ENCODE data around the gene OTUD3. TPM values are rescaled to one million over a fixed set of nuclear protein-coding genes. Genes with fewer than 3 reads are reported as not detected.

The OTUD3 gene
- total RNA-seq, 1 donor from 2014 or later: 6.4 TPM

DNA sequence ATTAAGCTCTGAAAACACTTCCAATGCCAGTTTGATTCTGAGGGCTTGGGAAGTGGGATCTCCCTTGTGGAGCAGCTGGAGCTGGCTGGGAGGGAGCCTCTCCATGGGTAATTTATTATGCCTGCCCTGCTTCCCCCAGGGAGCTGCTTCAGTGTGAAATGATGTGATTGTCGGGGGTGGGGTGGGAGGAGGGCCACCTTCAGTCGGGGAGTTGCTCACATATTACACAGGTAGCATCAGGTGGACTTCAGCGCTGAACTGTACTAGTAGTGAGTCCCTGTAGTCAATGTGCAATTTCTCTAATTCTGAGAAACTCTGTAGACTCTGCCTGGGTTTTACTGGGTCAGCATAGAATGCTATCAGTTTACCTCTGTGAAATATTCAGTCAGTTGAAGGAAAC lies 28.5 kb downstream of the OTUD3 start:
- no peak overlapping the region for H3K4me3 Mint-ChIP-seq (ENCODE audit: unreplicated experiment)
- no peak for DNase-seq (ENCODE audit: low spot score)

GRCh38 chr1:19918057-19918456 lies 35.9 kb downstream of the OTUD3 start:
- Mint-ChIP-seq H3K27ac (ENCODE audit: unreplicated experiment) (no peak overlapping the region), H3K9me3 (ENCODE audit: low read depth) (no peaks in the 10 kb centered on the region), H3K4me1 (ENCODE audit: low read depth) (peaks cover 6% of the 10 kb centered on the region), H3K36me3 (ENCODE audit: low read depth) (peaks cover 3% of the 10 kb centered on the region), H3K4me3 (ENCODE audit: unreplicated experiment) (no peak overlapping the region), H3K27me3 (ENCODE audit: low read depth) (peaks cover 7% of the 10 kb centered on the region)
- DNase-seq (ENCODE audit: low spot score): no peak
- TF ChIP-seq, protein P1, sequence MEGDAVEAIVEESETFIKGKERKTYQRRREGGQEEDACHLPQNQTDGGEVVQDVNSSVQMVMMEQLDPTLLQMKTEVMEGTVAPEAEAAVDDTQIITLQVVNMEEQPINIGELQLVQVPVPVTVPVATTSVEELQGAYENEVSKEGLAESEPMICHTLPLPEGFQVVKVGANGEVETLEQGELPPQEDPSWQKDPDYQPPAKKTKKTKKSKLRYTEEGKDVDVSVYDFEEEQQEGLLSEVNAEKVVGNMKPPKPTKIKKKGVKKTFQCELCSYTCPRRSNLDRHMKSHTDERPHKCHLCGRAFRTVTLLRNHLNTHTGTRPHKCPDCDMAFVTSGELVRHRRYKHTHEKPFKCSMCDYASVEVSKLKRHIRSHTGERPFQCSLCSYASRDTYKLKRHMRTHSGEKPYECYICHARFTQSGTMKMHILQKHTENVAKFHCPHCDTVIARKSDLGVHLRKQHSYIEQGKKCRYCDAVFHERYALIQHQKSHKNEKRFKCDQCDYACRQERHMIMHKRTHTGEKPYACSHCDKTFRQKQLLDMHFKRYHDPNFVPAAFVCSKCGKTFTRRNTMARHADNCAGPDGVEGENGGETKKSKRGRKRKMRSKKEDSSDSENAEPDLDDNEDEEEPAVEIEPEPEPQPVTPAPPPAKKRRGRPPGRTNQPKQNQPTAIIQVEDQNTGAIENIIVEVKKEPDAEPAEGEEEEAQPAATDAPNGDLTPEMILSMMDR (IDR thresholded peaks at IDR 0.05): peak; percentile 95

More for the DNA sequence above, 28.5 kb downstream of the OTUD3 start:
- TF ChIP-seq, protein P1 (IDR thresholded peaks at IDR 0.05): no peak
- no peaks in the 10 kb centered on the region for H3K4me1 Mint-ChIP-seq (ENCODE audit: low read depth)
- H3K27ac Mint-ChIP-seq (ENCODE audit: unreplicated experiment): no peak overlapping the region
- no peaks in the 10 kb centered on the region for H3K27me3 Mint-ChIP-seq (ENCODE audit: low read depth)
- peaks cover 40% of the 10 kb centered on the region for H3K36me3 Mint-ChIP-seq (ENCODE audit: low read depth)
- no peaks in the 10 kb centered on the region for H3K9me3 Mint-ChIP-seq (ENCODE audit: low read depth)

- no peaks in the 10 kb centered on the region for H3K9me3 Mint-ChIP-seq (ENCODE audit: low read depth)
- DNase-seq (ENCODE audit: low spot score): no peak
- no peak overlapping the region for H3K27ac Mint-ChIP-seq (ENCODE audit: unreplicated experiment)
- TF ChIP-seq, protein P1 (IDR thresholded peaks at IDR 0.05): no peak
- H3K4me3 Mint-ChIP-seq (ENCODE audit: unreplicated experiment): no peak overlapping the region
- peaks cover 7% of the 10 kb centered on the region for H3K27me3 Mint-ChIP-seq (ENCODE audit: low read depth)
- peaks cover 6% of the 10 kb centered on the region for H3K4me1 Mint-ChIP-seq (ENCODE audit: low read depth)
- H3K36me3 Mint-ChIP-seq (ENCODE audit: low read depth): no peaks in the 10 kb centered on the region
Measured at GRCh38 chr1:19920132-19920710, 38.0 kb downstream of the OTUD3 start.

GRCh38 chr1:19921310-19921709 lies 39.1 kb downstream of the OTUD3 start:
- Mint-ChIP-seq H3K36me3 (ENCODE audit: low read depth) (no peaks in the 10 kb centered on the region), H3K27ac (ENCODE audit: unreplicated experiment) (no peak overlapping the region), H3K27me3 (ENCODE audit: low read depth) (peaks cover 7% of the 10 kb centered on the region)

GRCh38 chr1:19922015-19922688 lies 40.0 kb downstream of the OTUD3 start:
- peaks cover 12% of the 10 kb centered on the region for H3K27me3 Mint-ChIP-seq (ENCODE audit: low read depth)
- H3K9me3 Mint-ChIP-seq (ENCODE audit: low read depth): no peaks in the 10 kb centered on the region
- peaks cover 6% of the 10 kb centered on the region for H3K4me1 Mint-ChIP-seq (ENCODE audit: low read depth)
- no peak overlapping the region for H3K4me3 Mint-ChIP-seq (ENCODE audit: unreplicated experiment)
- H3K36me3 Mint-ChIP-seq (ENCODE audit: low read depth): no peaks in the 10 kb centered on the region
- TF ChIP-seq, protein P1 (IDR thresholded peaks at IDR 0.05): no peak
- no peak overlapping the region for H3K27ac Mint-ChIP-seq (ENCODE audit: unreplicated experiment)
- DNase-seq (ENCODE audit: low spot score): no peak

More at GRCh38 chr1:19921310-19921709, 39.1 kb downstream of the OTUD3 start:
- TF ChIP-seq, protein P1 (IDR thresholded peaks at IDR 0.05): no peak
- Mint-ChIP-seq H3K9me3 (ENCODE audit: low read depth) (no peaks in the 10 kb centered on the region), H3K4me3 (ENCODE audit: unreplicated experiment) (no peak overlapping the region), H3K4me1 (ENCODE audit: low read depth) (peaks cover 6% of the 10 kb centered on the region)
- DNase-seq (ENCODE audit: low spot score): no peak
